Activated T-cell treated with anti-CD3 and anti-CD28 coated beads for 48 hours (primary cell): ENCODE data around the gene FUT8.
"Not testable (repeated sequence)": the region's sequence is repeated elsewhere in the genome, so short reads cannot be mapped to it uniquely, and the experiment has no call there.

Experiments used
- DNase-seq: peaks from one replicate; pipeline ENCODE4 v3.0.0-alpha.2; 2020; ENCODE audit warnings: low read depth

Gene FUT8

DNA sequence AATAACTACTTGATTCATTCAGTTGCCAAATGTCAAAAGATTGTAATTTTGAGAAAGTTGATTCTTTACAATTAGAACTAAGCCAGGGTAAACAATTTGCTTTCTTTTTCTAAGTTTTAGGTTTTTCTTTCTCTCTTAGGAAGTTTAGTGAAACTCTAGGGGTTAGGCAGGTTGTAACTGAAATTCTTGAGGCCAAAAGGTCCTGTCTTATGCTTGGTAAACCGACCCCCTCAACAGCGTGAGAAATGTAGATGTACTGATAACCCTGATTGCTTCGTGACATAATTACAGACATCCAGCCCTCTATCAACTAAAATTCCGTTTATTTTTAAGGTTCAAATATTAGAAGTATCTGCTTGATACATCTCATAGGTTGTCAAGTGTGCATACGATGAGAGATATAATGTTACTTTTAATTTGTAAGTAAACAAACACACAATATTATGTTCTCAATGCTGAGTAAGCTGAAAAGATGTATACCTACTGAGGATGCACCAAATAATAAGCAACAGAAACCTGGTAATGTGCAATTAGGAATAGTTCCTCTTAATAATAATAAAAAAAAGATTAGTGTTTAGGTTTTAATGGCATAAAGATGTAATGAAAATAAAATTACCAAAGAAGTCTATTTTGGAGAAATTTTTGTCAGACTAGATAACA lies 7.2 kb downstream of the FUT8 start:
- no peak for DNase-seq

DNA sequence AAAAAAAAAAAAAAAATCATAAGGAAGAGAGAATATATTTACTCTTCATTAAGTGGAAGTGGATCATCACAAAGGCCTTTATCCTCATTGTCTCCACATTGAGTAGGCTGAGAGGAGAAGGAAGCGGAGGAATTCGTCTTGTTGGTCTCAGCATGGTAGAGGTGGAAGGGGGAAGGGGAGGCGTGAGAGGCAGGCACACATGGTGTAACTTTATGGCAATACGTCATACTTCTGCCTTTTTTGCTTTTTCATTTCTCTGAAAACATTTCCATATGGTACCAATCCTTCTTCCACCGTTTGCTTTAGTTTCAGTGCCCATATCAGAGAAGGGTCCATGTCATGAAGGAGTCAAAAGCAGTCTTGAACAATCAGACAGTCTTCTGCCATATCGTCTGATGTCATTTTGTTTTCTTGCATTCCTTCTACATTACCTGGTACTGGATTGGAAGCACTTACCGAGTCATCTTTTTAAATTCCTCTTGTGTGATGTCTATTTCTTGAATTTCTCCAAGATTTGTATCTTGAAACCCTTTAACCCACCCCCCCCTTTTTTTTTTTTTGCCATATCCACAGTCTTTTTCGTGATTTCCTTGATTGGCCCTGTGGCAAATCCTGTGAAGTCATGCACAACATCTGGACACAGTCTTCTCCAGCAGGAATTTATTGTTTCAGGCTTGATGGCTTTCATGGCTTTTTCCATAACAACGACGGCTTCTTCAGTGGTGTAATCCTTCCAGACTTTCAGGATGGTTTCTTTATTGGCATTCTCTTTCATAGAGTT lies 8.9 kb downstream of the FUT8 start:
- DNase-seq, result no peak

DNA sequence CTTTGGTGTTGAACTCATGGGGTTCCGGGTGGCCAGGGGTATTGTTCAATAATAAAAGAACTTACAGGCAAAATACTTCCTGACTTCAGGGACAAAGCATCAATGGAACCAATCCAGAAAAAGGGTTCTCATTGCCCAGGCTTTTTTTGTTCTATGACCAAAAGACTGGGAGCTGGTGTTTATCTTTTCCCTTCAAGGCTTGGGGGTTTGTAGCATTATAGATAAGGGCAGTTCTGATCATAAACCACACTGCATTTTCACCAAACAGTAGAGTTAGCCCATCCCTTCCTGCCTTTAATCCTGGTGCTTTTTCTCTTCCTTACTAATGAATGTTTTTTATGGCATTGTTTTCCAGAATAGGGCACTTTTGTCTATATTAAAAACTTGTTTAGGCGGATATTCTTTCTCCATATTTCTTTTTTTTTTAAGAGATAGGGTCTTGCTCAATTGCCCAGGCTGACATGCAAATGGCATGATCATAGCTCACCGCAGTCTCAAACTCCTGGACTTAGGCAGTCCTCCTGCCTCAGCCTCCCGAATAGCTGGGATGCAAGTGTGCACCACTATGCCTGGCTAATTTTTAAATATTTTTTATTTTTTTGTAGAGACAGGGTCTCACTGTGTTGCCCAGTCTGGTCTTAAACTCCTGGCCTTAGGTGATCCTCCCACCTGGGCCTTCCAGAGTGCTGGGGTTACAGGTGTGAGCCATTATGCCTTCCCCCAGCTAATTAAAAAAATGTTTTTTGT lies 9.7 kb downstream of the FUT8 start:
- DNase-seq, result no peak

DNA sequence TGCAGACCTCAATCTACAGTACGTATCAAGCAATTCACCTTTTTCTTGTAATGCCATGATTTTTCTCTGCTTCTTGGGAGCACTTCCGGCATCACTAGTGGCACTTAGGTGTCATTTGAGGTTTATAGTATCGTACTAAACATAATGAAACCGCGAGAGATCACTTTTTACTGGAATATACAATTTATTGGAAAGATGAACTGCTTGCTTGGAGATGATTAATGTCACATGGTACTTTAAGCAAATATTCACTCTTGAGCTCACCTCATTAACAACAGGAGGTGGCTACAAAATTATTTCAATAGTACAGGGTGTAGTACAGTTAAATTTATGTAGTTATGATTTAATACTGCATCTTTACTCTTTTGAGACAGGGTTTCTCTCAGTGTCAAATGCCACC lies 11.5 kb downstream of the FUT8 start:
- DNase-seq, result no peak

DNA sequence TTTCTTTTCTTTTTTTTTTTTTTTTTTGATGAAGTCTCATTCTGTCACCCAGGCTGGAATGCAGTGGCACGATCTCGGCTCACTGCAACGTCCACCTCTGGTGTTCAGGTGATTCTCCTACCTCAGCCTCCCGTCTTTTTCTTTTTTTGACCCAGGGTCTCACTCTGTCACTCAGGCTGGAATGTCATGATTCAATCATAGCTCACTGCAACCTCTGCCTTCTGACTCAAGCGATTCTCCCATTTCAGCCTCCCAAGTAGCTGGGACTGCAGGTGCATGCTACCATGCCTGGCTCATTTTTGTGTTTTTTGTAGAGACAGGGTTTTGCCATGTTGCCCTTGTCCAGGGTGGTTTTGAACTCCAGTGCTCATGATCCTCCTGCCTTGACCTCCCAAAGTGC lies 12.0 kb downstream of the FUT8 start:
- no peak for DNase-seq

DNA sequence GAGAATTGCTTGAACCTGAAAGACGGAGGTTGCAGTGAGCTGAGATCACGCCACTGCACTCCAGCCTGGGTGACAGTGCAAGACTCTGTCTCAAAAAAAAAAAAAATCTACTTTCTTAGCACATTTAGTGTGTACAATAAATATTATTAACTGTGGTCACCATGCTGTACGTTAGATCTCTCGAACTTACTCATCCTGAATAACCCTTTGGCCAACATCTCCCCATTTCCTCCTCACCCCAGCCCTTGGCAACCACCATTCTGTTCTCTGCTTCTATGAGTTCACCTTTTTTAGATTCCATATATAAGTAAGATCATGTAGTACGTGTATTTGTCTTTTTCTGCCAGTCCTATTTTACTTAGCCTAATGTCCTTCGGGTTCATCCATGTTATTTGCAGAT lies 13.4 kb downstream of the FUT8 start:
- no peak for DNase-seq

DNA sequence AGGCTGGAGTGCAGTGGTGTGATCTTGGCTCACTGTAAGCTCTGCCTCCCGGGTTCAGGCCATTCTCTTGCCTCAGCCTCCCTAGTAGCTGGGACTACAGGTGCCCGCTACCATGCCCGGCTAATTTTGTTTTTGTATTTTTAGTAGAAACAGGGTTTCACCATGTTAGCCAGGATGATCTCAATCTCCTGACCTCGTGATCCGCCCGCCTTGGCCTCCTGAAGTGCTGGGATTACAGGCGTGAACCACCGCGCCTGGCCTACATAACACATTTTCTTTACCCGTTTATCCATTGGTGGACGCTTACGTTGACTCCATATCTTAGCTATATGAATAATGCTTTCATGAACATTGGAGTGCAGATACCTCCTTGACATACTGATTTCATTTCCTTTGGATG lies 14.4 kb downstream of the FUT8 start:
- DNase-seq, result not testable (repeated sequence)

DNA sequence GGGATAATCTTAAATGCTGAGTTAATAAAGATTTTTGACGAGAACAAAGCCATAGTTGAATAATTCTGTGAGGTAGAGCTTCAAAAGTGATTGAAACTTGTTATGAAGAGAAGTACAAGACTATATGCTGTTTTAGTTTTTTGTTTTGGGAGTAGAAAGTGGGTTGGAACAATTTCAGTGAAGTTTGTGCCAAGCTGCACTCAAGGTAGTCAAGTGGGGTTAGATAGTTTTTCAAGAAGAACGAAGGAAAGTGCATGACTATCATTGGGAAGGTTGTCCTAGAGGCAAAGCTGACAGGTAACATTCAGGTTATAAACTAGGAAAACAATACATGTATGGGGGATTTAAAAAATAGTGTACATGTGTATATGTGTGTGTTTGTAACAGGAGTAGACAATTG lies 16.2 kb downstream of the FUT8 start:
- no peak for DNase-seq

DNA sequence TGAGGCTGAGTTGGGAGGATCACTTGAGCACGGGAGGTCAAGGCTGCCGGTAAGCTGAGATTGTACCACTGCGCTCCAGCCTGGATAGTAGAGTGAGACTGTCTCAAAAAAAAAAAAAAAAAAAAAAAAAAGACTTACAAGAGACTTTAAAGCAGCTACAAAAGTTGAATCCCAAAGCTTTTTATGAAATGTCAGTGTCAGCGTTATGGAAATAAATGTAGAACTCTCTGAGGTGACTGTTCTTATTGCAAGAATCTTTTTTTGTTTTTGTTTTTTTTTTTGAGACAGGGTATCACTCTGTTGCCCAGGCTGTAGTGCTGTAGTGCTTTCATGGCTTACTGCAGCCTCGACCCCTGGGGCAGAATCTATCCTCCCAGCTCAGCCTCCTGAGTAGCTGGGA lies 17.2 kb downstream of the FUT8 start:
- no peak for DNase-seq

DNA sequence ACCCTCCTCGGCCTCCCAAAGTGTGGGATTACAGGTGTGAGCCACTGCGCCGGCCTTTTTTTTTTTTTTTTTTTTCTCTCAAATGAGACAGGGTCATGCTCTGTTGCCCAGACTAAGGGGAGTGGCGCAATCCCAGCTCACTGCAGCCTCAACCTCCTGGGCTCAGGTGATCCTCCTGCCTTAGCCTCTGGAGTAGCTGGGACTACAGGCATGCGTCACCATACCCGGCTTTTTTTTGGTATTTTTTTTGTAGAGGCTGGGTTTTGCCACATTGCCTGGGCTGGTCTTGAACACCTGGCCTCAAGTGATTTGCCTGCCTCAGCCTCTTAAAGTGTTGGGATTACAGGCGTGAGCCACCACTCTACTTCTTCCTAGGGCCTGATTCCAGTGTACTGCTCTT lies 18.7 kb downstream of the FUT8 start:
- no peak for DNase-seq

DNA sequence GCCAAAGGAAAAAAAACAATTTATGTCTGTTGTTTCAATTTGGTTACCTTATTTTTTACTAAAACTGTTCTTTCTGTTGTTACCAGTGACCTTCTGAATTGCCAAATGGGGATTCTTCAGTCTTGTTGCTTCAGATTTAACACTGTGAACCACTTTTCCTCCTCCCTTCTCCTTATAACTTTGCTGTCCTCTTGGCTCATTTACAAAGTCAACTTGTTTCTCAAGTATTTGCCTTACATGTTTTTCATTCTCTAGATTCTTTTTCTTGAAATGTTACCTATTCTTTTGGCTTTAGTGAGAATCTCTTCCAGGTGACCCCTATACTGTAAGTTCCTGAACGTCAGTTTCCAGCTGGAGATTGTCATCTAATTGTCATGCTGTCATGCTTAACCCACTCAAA lies 19.4 kb downstream of the FUT8 start:
- DNase-seq, result no peak

DNA sequence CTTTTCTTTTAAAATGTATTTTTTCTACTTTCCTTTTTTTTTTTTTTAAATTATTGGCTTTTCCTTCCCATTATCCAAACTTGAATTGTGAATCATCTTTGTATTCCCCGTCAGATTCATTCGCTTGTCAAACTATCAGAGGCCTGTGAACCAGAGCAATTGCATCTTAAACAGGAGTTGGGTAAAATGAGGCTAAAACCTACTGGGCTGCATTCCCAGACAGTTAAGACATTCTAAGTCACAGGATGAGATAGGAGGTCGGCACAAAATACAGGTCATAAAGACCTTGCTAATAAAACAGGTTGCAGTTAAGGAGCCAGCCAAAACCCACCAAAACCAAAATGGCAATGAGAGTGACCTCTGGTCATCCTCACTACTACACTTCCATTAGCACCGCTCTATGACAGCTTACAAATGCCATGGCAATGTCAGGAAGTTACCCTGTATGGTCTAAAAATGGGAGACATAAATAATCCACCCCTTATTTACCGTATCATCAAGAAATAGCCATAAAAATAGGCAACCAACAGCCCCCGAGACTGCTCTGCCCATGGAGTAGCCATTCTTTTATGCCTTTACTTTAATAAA lies 19.9 kb downstream of the FUT8 start:
- no peak for DNase-seq

DNA sequence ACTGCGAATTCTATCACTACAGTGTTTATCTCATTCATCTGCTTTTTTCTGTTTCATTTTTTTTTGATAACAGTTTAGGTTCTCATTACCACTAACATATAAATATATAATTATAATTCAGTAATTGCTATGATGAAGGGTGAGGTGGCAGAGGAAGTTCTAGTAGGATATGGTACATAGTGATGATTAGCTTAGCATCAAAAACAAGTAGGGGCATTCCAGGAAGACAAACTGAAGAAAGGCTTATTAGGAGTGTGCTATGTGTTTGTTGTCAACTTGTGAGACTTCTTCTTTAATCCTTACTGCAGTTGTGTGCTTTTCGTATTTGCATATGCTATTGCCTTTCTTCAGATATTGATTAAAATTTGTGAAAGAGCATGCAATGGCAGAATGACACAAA lies 20.6 kb downstream of the FUT8 start:
- DNase-seq, result no peak

DNA sequence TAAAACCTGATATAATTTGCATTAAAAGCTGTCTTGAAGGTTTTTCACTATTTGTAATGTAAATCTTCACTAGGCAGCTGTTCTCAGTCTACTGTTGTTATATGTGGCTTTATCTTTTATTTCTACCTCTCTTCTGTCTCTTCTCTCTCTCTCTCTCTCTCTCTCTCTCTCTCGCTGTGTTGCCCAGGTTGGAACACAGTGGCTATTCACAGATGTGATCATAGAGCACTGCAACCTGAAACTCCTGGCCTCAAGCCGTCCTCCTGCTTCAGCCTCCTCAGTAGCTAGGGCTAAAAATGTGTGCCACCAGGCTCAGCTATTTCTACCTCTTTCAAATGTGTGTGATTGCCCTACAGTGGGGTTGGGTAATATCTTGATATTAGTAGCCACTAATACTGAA lies 21.1 kb downstream of the FUT8 start:
- no peak for DNase-seq

DNA sequence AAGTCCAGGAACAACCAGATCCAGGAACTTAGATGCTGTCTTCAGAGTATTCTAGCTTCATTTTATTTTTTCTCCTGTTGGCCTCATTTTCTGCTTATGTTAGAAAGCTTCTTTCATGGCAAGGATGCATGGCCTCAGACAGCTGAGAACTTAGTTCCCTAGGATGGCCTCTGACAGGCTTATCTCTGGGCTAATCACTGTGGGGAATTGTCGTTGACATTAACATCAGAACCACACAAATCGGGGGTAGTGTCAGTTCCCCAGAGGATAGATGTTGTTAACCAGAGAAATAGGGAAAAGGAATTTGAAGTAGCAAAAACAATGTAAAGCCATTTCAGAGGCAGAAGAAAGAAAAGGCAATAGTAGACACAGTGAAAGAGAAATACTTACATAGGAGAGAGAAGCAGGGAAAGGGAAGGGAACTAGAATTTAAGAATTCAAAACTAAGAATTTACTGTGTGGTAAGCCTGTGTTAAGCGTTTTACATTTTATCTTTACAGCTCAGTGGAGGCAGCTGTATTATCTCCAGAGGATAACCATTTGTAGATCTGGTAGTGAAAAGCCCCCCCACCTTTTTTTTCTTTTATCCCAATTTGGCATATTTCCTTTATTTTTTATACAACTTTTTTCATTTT lies 21.8 kb downstream of the FUT8 start:
- DNase-seq, result no peak

DNA sequence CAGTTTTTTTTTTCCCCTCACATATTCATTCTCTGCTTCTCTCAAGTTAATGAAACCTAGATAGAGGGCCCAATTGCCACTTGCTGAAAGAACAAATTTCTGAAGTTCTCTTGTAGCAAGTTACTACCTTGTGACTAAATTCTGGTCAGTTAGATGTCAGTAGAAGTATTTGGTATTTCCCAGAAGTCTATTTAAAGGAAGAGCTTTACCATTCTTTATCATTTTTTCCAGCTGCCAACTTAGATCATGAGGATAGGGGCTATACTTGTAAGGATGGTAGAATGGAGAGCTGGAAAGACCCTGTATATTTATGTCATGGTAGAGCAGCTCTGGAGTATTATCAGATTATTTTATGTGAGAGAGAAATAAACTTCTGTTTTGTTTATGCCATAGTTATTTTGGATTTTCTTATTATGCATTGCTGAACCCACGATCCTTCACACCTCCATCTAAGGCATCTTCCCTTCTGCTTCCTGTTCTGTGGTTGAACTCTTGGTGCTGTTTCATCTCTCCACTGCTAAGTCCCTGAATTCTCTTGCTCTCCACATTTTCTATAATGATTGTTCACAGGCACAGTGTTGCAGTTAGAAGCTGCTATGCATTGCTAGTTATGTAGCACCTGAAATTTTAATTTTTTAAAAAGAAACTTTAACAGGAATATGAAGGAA lies 25.9 kb downstream of the FUT8 start:
- no peak for DNase-seq

DNA sequence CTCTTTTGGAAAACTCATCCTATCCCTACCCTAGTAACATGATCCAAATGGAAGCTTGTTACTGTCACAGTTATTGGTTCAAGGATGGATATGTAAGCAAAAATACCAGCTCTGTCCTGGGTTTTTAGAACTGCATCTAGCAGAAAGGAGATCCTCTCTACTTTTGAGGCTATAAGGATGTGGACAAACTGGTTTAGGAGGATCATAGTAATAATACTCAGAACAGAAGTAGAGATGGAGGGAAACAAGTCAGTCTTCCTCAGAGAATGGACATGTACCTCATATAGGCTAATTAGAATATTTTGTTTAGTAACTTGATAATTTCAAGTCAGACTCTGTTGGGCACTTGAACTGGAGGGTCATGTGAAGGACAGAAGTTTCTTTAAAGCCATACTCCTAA lies 26.6 kb downstream of the FUT8 start:
- DNase-seq, result no peak

DNA sequence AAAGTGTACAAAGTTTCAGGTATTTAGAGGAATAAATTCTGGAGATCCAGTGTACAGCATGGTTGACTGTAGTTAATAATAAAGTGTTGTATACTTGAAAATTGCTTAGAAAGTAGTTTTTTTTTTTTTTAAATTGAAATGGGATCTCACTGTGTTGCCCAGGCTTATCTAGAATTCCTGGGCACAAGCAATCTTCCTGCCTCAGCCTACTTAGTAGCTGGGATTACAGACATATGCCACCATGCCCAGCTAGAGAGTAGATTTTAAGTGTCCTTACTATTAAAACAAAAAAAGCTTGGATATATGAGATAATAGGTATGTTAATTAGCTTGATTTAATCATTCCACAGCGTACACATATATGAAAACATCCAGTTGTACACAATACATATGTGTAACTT lies 27.7 kb downstream of the FUT8 start:
- DNase-seq, result no peak

DNA sequence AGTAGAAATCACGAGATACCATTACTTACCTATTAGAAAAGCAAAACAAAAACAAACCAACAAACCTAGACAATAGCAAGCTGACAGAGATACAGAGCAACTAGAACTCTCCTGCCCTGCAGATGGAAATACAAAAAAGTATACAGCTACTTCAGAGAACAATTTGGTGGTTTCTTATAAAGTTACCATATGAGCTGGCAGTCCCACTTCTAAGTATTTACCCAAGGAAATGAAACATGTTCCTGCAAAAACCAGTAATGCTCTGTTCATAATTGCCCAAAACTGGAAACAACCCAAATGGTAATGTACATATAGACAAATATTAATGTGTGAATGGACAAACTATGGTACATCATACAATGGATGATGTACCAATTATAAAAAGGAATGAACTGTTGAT lies 31.7 kb downstream of the FUT8 start:
- DNase-seq, result no peak

DNA sequence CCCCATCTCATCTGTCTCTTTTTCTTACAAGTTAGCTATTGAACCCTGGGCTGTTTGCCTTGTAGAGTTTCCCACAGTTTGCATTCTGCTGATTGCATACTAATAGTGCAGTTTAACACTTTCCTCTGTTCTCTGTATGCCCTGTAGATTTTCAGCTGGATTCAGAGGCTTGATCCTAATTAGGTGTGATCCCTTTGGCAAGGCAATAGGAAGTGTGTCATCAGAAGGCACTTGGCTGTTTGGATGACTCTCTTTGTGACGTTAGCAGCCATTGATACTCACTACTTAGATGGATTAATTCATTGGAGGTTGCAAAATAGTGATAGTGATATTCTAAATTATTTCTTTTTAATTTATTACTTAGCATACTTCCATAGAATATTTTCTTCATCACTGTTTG lies 33.6 kb downstream of the FUT8 start:
- no peak for DNase-seq

DNA sequence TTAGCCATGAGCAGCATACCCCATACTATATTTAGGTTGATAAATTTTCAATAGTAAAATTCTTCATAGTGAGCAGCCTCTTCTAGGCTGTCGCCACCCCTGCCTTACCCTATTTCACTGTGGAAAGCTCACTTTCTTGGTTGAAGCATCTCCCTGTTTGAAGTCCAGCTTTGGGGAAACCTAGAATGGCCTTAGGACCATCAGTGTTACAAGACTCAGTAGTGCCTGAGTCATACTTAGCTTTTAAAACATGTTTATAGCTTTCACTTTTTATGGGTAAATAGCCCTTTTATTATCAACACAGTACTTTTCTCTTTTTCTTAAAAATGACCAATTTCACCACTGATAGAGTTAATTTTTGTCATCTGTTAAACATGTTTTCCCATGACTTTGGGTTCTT lies 37.1 kb downstream of the FUT8 start:
- no peak for DNase-seq
